ENCODE data around the gene DHX9.

The DHX9 gene

GRCh38 chr1:182841368-182841988 is 2.3 kb downstream of the DHX9 start:
- DNase-seq: peak; percentile 28

- DNase-seq: no peak
These were observed 3.1 kb downstream of the DHX9 start for GRCh38 chr1:182842265-182842664.

- no peak for DNase-seq
These were observed 6.2 kb downstream of the DHX9 start for GRCh38 chr1:182845379-182845778.

- no peak for DNase-seq
These were observed 6.7 kb downstream of the DHX9 start for GRCh38 chr1:182845894-182846293.

GRCh38 chr1:182847105-182847504 is 8.0 kb downstream of the DHX9 start:
- no peak for DNase-seq

- DNase-seq: no peak
These were observed 9.6 kb downstream of the DHX9 start for GRCh38 chr1:182848736-182849135.

- no peak for DNase-seq
These were observed 11.2 kb downstream of the DHX9 start for GRCh38 chr1:182850319-182850718.

GRCh38 chr1:182851825-182852224 is 12.7 kb downstream of the DHX9 start:
- DNase-seq: no peak

- DNase-seq: no peak
These were observed 16.8 kb downstream of the DHX9 start for GRCh38 chr1:182855911-182856310.

- DNase-seq: no peak
These were observed 18.1 kb downstream of the DHX9 start for GRCh38 chr1:182857212-182857611.

GRCh38 chr1:182860658-182861057 is 21.5 kb downstream of the DHX9 start:
- no peak for DNase-seq

GRCh38 chr1:182861994-182862393 is 22.8 kb downstream of the DHX9 start:
- DNase-seq: no peak

GRCh38 chr1:182862827-182863226 is 23.7 kb downstream of the DHX9 start:
- no peak for DNase-seq

- DNase-seq: no peak
These were observed 24.8 kb downstream of the DHX9 start for GRCh38 chr1:182863940-182864339.

GRCh38 chr1:182867861-182868260 is 28.7 kb downstream of the DHX9 start:
- DNase-seq: no peak

GRCh38 chr1:182869241-182869666 is 30.1 kb downstream of the DHX9 start:
- no peak for DNase-seq

- DNase-seq: no peak
These were observed 33.7 kb downstream of the DHX9 start for GRCh38 chr1:182872881-182873280.

GRCh38 chr1:182875889-182876288 is 36.7 kb downstream of the DHX9 start:
- DNase-seq: no peak

- no peak for DNase-seq
These were observed 38.2 kb downstream of the DHX9 start for GRCh38 chr1:182877331-182877730.

GRCh38 chr1:182877842-182878241 is 38.7 kb downstream of the DHX9 start:
- no peak for DNase-seq

- no peak for DNase-seq
These were observed 45.7 kb downstream of the DHX9 start for GRCh38 chr1:182884872-182885271.

GRCh38 chr1:182885591-182885990 is 46.4 kb downstream of the DHX9 start:
- DNase-seq: no peak

- DNase-seq: no peak
These were observed 47.8 kb downstream of the DHX9 start for GRCh38 chr1:182886985-182887384.

GRCh38 chr1:182888736-182889531 is 49.8 kb downstream of the DHX9 start:
- DNase-seq: no peak

- no peak for DNase-seq
These were observed 50.9 kb downstream of the DHX9 start for GRCh38 chr1:182889997-182890396.
